GM19035 (cell line): Measurements from ENCODE around the gene RANBP1.
"Not testable (repeated sequence)": the region's sequence is repeated elsewhere in the genome, so short reads cannot be mapped to it uniquely, and the experiment has no call there.

Experiments used
- ATAC-seq: cut with Tn5 transposase; IDR thresholded peaks from one replicate; pipeline ENCODE4 v1.9.1; 2021; ENCODE audit not compliant: unreplicated experiment

The RANBP1 gene

GRCh38 chr22:20149257-20150250 lies 33.6 kb downstream of the RANBP1 start:
- no peak for ATAC-seq

GRCh38 chr22:20150381-20151275 lies 34.7 kb downstream of the RANBP1 start, which contains the start of gene CCDC188:
Gene CCDC188, minus strand, starts transcription at chr22:20151055. Its CDS starts 69 bp downstream, at chr22:20150986.
- no peak for ATAC-seq

- ATAC-seq: no peak
These were observed 35.3 kb downstream of the RANBP1 start for GRCh38 chr22:20151276-20151588.

- ATAC-seq: no peak
These were observed 36.6 kb downstream of the RANBP1 start for GRCh38 chr22:20152464-20152890.

- ATAC-seq: no peak
These were observed 38.0 kb downstream of the RANBP1 start for GRCh38 chr22:20153945-20154344.

GRCh38 chr22:20154602-20155187 lies 38.8 kb downstream of the RANBP1 start:
- ATAC-seq: no peak

- no peak for ATAC-seq
These were observed 39.6 kb downstream of the RANBP1 start for GRCh38 chr22:20155330-20156041.

GRCh38 chr22:20156042-20156389 lies 40.1 kb downstream of the RANBP1 start:
- no peak for ATAC-seq

- ATAC-seq: no peak
These were observed 40.9 kb downstream of the RANBP1 start for GRCh38 chr22:20156611-20157429.

GRCh38 chr22:20157430-20158183 lies 41.7 kb downstream of the RANBP1 start:
- no peak for ATAC-seq

GRCh38 chr22:20158391-20159036 lies 42.6 kb downstream of the RANBP1 start:
- ATAC-seq: no peak

- ATAC-seq: no peak
These were observed 43.2 kb downstream of the RANBP1 start for GRCh38 chr22:20159076-20159475.

- ATAC-seq: not testable (repeated sequence)
These were observed 43.6 kb downstream of the RANBP1 start for GRCh38 chr22:20159531-20159930.

- no peak for ATAC-seq
These were observed 44.1 kb downstream of the RANBP1 start for GRCh38 chr22:20160041-20160440.

- ATAC-seq: no peak
These were observed 49.0 kb downstream of the RANBP1 start for GRCh38 chr22:20164863-20165262.

- no peak for ATAC-seq
These were observed 49.5 kb downstream of the RANBP1 start for GRCh38 chr22:20165421-20165820.

- ATAC-seq: no peak
These were observed 50.0 kb downstream of the RANBP1 start for GRCh38 chr22:20165913-20166312.

GRCh38 chr22:20166703-20167102 lies 50.8 kb downstream of the RANBP1 start:
- no peak for ATAC-seq
